Epithelial cell of prostate (primary cell): ENCODE data around the gene ADA.
A peak's percentile ranks its signal among the peaks of the same experiment; 100 is the strongest.
"Not testable (repeated sequence)": the region's sequence is repeated elsewhere in the genome, so short reads cannot be mapped to it uniquely, and the experiment has no call there.

ENCODE experiments used
- DNase-seq: peaks from one replicate; pipeline ENCODE4 v3.0.0-alpha.2; 2011; ENCODE audit warnings: low read depth, low spot score
- H3K27ac ChIP-seq: fragments of 450-650 bp; 2 replicates; pipeline ENCODE4 v1.5.1; 2017; ENCODE audit warnings: mild to moderate bottlenecking

Gene ADA

DNA sequence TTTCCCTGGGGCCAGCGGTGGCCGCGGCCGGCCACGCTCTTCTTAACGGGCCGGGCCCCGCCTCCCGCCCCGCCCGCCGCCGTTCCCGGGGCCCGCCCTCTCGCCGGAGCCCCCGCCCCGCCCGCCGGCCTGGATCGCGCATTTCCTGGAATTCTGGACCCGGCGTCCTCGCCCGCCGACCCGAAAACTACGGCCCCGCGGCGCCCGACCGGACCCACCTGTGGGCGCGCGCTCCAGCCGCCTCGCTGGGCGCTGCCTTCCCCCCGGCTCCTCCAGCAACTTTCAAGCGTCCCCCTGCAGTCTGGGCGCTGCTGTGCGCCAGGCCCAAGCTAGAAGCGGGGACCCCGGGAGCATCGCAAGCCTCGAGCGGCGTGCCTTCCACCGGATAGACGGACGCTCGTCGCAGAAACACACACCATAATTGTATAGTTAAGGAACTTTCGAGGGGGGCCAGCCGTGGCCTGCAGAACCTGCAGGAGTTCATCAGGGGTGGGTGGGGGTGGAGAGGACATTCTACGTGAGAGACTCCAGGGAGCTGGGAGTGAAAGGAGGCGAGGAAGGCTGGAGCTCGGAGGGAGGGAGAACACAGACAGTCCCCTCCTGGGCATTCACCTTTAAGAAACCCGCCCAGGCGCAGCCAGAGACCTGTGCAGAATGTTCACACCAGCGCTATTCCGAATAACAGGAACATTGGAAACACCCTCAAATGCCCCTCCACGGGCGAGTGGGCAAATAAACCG, at the start of gene ADA:
Gene ADA, minus strand, starts transcription at position 16 of the 740 bp plus-strand sequence. CDS start 92 bp downstream, outside the sequence.
- no peak for DNase-seq
- peak within 1 kb of the TSS; percentile 13 for H3K27ac ChIP-seq

GRCh38 chr20:44700306-44700705, 48.8 kb upstream of the ADA start:
- DNase-seq, result no peak
- H3K27ac ChIP-seq, result no peak overlapping the region

- H3K27ac ChIP-seq, result no peak overlapping the region
- no peak for DNase-seq
Measured at GRCh38 chr20:44698351-44698750, 46.9 kb upstream of the ADA start.

DNA sequence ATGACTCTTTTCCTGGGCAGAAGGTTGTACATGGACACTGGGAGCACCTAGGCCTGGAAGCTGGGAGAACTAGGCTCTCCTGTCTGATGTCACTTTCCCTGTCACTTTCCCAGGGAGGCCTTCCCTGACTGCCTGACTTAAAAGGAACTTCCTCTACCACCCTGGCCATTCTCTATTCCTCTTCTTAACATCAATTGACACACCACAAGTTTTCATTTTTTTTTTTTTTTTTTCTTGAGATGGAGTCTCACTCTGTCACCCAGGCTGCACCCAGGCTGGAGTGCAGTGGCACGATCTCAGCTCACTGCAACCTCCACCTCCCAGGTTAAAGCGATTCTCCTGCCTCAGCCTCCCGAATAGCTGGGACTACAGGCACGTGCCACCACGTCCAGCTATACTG, 45.5 kb upstream of the ADA start:
- H3K27ac ChIP-seq, DNase-seq: not testable (repeated sequence)

DNA sequence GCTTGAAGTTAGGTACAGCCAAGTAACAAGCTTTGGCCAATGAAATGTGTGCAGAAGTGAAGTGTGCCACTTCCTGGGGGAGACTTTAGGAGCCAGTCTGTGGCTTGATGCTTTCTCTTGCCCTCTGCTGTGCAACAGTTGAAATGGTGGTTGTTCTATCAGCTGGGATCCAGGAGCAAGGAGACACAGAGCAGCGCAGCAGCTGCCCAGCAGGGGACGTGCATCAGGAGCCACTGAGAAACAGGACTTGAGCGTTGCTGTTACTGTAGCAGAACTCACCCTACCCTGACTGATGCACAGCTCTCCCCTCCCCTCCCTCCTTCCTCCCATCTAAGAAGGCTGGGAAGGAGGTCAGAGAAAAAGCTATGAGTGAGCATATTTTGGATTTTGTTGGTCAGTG, 44.8 kb upstream of the ADA start:
- H3K27ac ChIP-seq, result no peak overlapping the region
- DNase-seq, result no peak

DNA sequence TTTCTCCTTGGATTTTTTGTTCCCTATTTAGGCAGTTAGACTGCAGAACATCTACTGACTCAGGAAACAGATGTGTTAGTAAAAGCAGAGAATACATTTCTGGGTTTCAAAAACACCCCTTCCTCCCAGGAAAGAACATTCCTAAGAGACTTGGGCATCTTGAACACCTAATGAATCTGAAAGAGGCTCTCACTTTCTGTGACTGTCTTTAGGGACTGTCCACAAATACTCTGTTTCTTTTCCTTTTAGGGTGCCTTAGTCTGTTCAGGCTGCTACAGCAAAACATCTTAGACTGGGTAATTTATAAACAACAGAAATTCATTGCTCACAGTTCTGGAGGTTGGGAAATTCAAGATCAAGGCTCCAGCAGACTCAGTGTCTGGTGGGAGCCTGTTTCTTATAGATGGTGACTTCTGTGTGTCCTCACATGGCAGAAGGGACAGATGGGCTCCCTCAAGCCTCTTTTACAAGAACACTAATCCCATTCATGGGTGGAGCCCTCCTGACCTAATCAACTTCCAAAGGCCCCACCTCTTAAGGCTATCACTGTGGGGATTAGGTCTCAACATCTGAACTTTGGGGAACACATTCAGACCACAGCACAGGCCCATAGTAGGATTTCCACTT, 44.3 kb upstream of the ADA start:
- no peak overlapping the region for H3K27ac ChIP-seq
- DNase-seq, result no peak

DNA sequence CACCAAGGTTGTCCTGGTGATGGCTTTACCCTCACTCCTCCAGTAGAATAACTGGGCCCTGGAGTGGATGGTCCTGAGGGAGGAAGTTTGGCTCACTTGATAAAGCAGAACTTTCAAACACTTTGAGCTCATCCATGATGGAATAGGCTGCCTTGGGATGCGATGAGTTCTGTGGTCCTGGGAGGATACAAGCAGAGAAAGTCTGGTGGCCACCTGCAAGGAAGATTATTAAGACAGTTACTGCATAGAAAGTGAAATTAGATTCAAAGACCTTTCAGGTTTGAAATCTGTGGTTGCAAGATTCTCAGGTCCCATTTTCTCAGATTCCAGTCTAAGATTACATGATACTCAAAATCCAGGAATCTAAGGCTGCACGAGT, 43.8 kb upstream of the ADA start:
- no peak overlapping the region for H3K27ac ChIP-seq
- DNase-seq, result no peak

GRCh38 chr20:44694159-44694558, 42.7 kb upstream of the ADA start:
- no peak overlapping the region for H3K27ac ChIP-seq
- no peak for DNase-seq

GRCh38 chr20:44693627-44694026, 42.1 kb upstream of the ADA start:
- no peak overlapping the region for H3K27ac ChIP-seq
- DNase-seq, result no peak

DNA sequence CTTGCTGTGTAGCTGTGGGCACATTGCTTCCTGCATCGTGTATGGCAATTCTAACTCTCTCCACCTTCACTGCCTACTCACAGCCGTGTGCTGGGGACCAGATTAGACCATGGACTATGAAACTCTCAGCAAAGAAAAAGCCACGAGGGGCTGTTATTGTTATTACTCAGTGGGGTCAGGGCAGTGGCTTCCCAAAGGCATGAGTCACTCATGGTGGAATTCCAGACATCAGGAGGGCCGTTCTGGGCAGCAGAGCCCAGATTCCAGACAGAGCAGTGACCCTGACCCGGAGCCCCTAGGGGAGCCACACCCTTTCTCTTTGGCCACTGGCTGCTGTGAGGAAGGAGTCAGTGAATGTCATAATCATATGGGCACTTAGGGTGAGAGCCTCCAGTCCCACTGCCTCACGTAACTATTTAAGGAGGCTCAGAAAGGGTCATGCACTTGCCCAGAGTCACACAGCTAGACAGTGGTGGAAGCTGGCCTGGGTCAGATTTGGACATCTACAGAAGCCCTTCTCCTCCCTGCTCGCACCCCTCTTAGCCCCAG, 41.5 kb upstream of the ADA start:
- DNase-seq, result no peak

GRCh38 chr20:44691424-44692423, 40.2 kb upstream of the ADA start:
- DNase-seq, result no peak
- H3K27ac ChIP-seq, result no peak overlapping the region

More for the DNA sequence above, 41.5 kb upstream of the ADA start:
- H3K27ac ChIP-seq, result no peak overlapping the region

- no peak for DNase-seq
- H3K27ac ChIP-seq, result no peak overlapping the region
Measured at GRCh38 chr20:44690781-44691423, 39.4 kb upstream of the ADA start.

DNA sequence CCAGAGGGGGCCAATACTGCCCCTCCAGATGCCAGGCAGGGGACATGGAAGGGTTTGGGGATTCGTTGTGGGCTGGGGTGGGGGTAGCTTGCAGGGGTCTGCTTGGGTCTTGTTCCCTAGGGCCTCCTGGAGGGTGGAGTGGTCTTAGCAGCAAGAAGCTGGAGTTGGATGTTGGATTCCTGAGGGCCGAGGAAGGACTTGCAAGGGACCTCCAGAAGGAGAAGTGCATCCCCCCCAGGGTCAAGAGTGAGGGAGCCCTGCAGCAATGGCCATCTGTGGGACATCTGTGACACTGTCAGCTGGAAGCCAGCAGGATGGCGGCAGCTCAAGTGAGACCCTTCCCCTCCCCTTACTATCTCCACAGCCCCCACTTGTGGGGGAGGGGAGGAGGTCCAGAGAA, 38.3 kb upstream of the ADA start:
- no peak overlapping the region for H3K27ac ChIP-seq
- no peak for DNase-seq

- no peak overlapping the region for H3K27ac ChIP-seq
Measured at GRCh38 chr20:44688053-44688625, 36.6 kb upstream of the ADA start.

GRCh38 chr20:44686934-44687333, 35.4 kb upstream of the ADA start:
- DNase-seq, result no peak

More at GRCh38 chr20:44688053-44688625, 36.6 kb upstream of the ADA start:
- DNase-seq, result no peak

DNA sequence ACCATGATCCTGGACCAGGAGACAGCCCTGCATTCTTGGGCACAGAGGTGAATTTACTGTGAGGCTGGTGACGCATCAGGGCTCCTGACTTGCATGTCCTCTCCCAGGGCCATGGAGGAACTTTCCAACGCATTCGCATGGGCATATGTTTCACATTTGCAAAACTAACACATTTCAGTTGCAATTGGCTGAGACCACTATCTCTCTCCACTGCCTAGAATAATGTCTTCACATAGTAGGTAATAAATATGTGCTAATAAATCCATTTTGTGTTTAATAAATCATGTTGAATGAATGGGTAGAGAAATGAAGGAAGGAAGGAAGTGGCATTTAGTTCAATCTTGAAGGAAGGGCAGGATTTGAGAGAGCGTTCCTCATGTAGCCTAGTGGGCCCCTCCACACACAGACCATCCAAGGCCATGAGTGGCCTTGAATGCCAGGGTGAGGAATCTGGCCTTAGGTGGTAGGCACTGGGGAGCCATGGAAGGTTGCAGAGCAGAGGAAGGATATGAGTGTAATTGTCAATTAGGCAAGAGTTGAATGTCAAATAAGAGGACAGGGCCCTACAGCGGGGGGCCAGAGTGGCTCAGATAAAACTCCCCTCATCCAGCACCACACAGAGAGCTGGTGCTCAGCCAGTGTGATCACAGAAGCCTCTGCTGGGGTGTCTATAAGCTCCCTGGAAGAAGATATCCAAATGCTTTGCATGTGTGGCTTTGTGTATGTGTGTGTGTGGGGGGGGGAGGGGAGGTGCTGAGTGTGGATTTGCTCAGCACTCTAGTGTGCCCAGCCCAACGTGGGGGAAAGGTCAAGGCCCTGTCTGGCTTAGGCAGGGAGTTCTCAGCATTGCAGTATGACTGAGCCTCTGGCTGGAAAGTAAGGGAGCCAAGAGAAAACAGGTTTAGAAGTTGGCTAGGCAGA, 32.8 kb upstream of the ADA start:
- no peak overlapping the region for H3K27ac ChIP-seq
- no peak for DNase-seq

More at GRCh38 chr20:44686934-44687333, 35.4 kb upstream of the ADA start:
- H3K27ac ChIP-seq, result no peak overlapping the region

GRCh38 chr20:44683263-44684046, 32.0 kb upstream of the ADA start:
- no peak for DNase-seq
- no peak overlapping the region for H3K27ac ChIP-seq
